K562 (cell line): ENCODE measurements around the gene ZBTB46.

Experiments
- CTCF ChIP-seq, 3 experiments: IDR thresholded peaks in 2 of 3; conservative IDR thresholded peaks in 1 of 3; 2 replicates each; pipeline ENCODE4 v1.5.1; 2011 to 2012; ENCODE audit warnings: low read length in 3 of 3, mild to moderate bottlenecking in 3 of 3, control low read depth in 2 of 3, improper control_type of control experiment in 1 of 3, inconsistent platforms in 1 of 3, low read depth in 1 of 3, mixed read lengths in 1 of 3, moderate library complexity in 1 of 3; ENCODE audit not compliant: insufficient read depth in 2 of 3
- ELK1 ChIP-seq: sonication (generic); formaldehyde crosslinking; IDR thresholded peaks from 2 replicates; pipeline ENCODE4 v1.8.1; 2022; ENCODE audit warnings: missing genetic modification reagents
- GABPB2 ChIP-seq: fragments of 250-450 bp; sonication (Bioruptor Pico); conservative IDR thresholded peaks from 2 replicates; pipeline ENCODE4 v1.5.1; 2021; ENCODE audit warnings: mild to moderate bottlenecking
- HNRNPH1 ChIP-seq: fragments of 200-400 bp; formaldehyde crosslinking; optimal IDR thresholded peaks from 2 replicates; pipeline ENCODE3; 2017; ENCODE audit warnings: low read depth, mild to moderate bottlenecking, low read length, moderate library complexity
- MLLT1 ChIP-seq, 2 experiments: fragments of 450-650 bp; IDR thresholded peaks; 2 replicates each; pipeline ENCODE4 v1.6.1; 2016
- MYBL2 ChIP-seq, 2 experiments: fragments of 450-650 bp in 1 of 2; sonication (generic) in 1 of 2; formaldehyde crosslinking in 1 of 2; IDR thresholded peaks; 2 replicates each; pipeline versions ENCODE4 v1.6.1 to v1.8.1; 2017 to 2022; ENCODE audit warnings: borderline replicate concordance in 1 of 2, inconsistent platforms in 1 of 2, low read depth in 1 of 2, mild to moderate bottlenecking in 1 of 2, missing genetic modification reagents in 1 of 2, moderate library complexity in 1 of 2
- NONO ChIP-seq, 2 experiments: fragments of 200-400 bp in 1 of 2; fragments of 450-650 bp in 1 of 2; formaldehyde crosslinking in 1 of 2; IDR thresholded peaks; 2 replicates each; pipeline ENCODE4 v1.6.1; 2017; ENCODE audit warnings: low read depth in 2 of 2, mild to moderate bottlenecking in 2 of 2, moderate library complexity in 2 of 2, low read length in 1 of 2
- POLR2A ChIP-seq: fragments of 450-650 bp; conservative IDR thresholded peaks from 2 replicates; pipeline ENCODE4 v1.6.1; 2016
- SRF ChIP-seq, 2 experiments: fragments of 250-450, 450-650 bp in 1 of 2; sonication (Bioruptor Pico) in 1 of 2; sonication (generic) in 1 of 2; formaldehyde crosslinking; IDR thresholded peaks; 2 replicates each; pipeline versions ENCODE4 v1.5.0 to v1.5.1; 2020 to 2022; ENCODE audit warnings: mild to moderate bottlenecking in 1 of 2, missing genetic modification reagents in 1 of 2
- TAF1 ChIP-seq: IDR thresholded peaks from 2 replicates; pipeline ENCODE4 v1.6.1; 2011; ENCODE audit warnings: mild to moderate bottlenecking, low read length, moderate library complexity; ENCODE audit not compliant: insufficient read depth, control insufficient read depth, severe bottlenecking; ENCODE audit errors: extremely low read depth
- YY1 ChIP-seq, 3 experiments: IDR thresholded peaks; 2 replicates each; pipeline ENCODE4 v1.6.1; 2011; ENCODE audit warnings: low read length in 2 of 3, mild to moderate bottlenecking in 2 of 3, moderate library complexity in 2 of 3, borderline replicate concordance in 1 of 3, control low read depth in 1 of 3, low read depth in 1 of 3; ENCODE audit not compliant: insufficient read depth in 3 of 3, insufficient replicate concordance in 2 of 3, control insufficient read depth in 1 of 3, insufficient read length in 1 of 3; ENCODE audit errors: extremely low read depth in 1 of 3

GRCh38 chr20:63734946-63735858, 95.9 kb downstream of the ZBTB46 start:
- TF ChIP-seq POLR2A (no peak), HNRNPH1 (no peak), TAF1 (no peak), YY1 (IDR thresholded peaks at IDR 0.05; ENCODE audit: borderline replicate concordance in 1 of 3, control insufficient read depth in 1 of 3, extremely low read depth in 1 of 3, insufficient read depth in 3 of 3, insufficient read length in 1 of 3, insufficient replicate concordance in 2 of 3, low read depth in 1 of 3, low read length in 2 of 3) (no peak), CTCF (IDR thresholded peaks at IDR 0.05 in 2 of 3, conservative IDR thresholded peaks at IDR 0.05 in 1 of 3; ENCODE audit: insufficient read depth in 2 of 3, low read depth in 1 of 3, low read length in 3 of 3) (no peak), ELK1 (CRISPR knock-in tag) (no peak), SRF (CRISPR knock-in tag; IDR thresholded peaks at IDR 0.05) (no peak), GABPB2 (CRISPR knock-in tag) (no peak), NONO (IDR thresholded peaks at IDR 0.05; ENCODE audit: low read depth in 2 of 2, low read length in 1 of 2) (no peak), MLLT1 (IDR thresholded peaks at IDR 0.05) (no peak), MYBL2 (IDR thresholded peaks at IDR 0.05; ENCODE audit: low read depth) (no peak), MYBL2 (CRISPR knock-in tag; IDR thresholded peaks at IDR 0.05; ENCODE audit: borderline replicate concordance) (no peak)
